HG02870 (cell line): ENCODE measurements around the gene NDUFS8.
A peak's percentile ranks its signal among the peaks of the same experiment; 100 is the strongest.

ENCODE experiments used
- ATAC-seq: cut with Tn5 transposase; IDR thresholded peaks from one replicate; pipeline ENCODE4 v1.9.1; 2021; ENCODE audit warnings: mild to moderate bottlenecking, moderate library complexity; ENCODE audit not compliant: unreplicated experiment

NDUFS8 gene

GRCh38 chr11:68035266-68035876, 4.9 kb downstream of the NDUFS8 start:
- no peak for ATAC-seq

- ATAC-seq: no peak
These were observed 5.7 kb downstream of the NDUFS8 start for GRCh38 chr11:68036141-68036716.

- no peak for ATAC-seq
These were observed 6.3 kb downstream of the NDUFS8 start for GRCh38 chr11:68036717-68037239.

GRCh38 chr11:68037411-68038225, 7.1 kb downstream of the NDUFS8 start:
- ATAC-seq: no peak

- ATAC-seq: no peak
These were observed 7.8 kb downstream of the NDUFS8 start for GRCh38 chr11:68038226-68038717.

GRCh38 chr11:68038718-68039525, 8.4 kb downstream of the NDUFS8 start, which contains the start of gene TCIRG1:
Gene TCIRG1 (plus strand): TSS chr11:68039025. CDS start chr11:68041272, 2,247 bp downstream.
- ATAC-seq: no peak

- ATAC-seq: no peak
These were observed 9.1 kb downstream of the NDUFS8 start for GRCh38 chr11:68039526-68040086.

- ATAC-seq: peak; percentile 56
These were observed 9.8 kb downstream of the NDUFS8 start for GRCh38 chr11:68040101-68040956.

- no peak for ATAC-seq
These were observed 10.6 kb downstream of the NDUFS8 start for GRCh38 chr11:68040957-68041591.

- ATAC-seq: no peak
These were observed 11.2 kb downstream of the NDUFS8 start for GRCh38 chr11:68041617-68042218.

- no peak for ATAC-seq
These were observed 11.9 kb downstream of the NDUFS8 start for GRCh38 chr11:68042219-68043028.

GRCh38 chr11:68043029-68043348, 12.5 kb downstream of the NDUFS8 start:
- no peak for ATAC-seq

GRCh38 chr11:68043349-68044144, 13.1 kb downstream of the NDUFS8 start:
- ATAC-seq: no peak

- no peak for ATAC-seq
These were observed 13.8 kb downstream of the NDUFS8 start for GRCh38 chr11:68044145-68044813.

- no peak for ATAC-seq
These were observed 14.4 kb downstream of the NDUFS8 start for GRCh38 chr11:68044898-68045351.
